ENCODE results near the gene NDUFB6.

- TF ChIP-seq, protein P1, sequence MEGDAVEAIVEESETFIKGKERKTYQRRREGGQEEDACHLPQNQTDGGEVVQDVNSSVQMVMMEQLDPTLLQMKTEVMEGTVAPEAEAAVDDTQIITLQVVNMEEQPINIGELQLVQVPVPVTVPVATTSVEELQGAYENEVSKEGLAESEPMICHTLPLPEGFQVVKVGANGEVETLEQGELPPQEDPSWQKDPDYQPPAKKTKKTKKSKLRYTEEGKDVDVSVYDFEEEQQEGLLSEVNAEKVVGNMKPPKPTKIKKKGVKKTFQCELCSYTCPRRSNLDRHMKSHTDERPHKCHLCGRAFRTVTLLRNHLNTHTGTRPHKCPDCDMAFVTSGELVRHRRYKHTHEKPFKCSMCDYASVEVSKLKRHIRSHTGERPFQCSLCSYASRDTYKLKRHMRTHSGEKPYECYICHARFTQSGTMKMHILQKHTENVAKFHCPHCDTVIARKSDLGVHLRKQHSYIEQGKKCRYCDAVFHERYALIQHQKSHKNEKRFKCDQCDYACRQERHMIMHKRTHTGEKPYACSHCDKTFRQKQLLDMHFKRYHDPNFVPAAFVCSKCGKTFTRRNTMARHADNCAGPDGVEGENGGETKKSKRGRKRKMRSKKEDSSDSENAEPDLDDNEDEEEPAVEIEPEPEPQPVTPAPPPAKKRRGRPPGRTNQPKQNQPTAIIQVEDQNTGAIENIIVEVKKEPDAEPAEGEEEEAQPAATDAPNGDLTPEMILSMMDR (IDR thresholded peaks at IDR 0.05; ENCODE audit: low read depth, low read length, poor library complexity, severe bottlenecking), result peak; percentile 2
- TF ChIP-seq EZH2phosphoT487 (IDR thresholded peaks at IDR 0.05; ENCODE audit: borderline replicate concordance, low read length), result no peak
These were observed 46.3 kb downstream of the NDUFB6 start for GRCh38 chr9:32526707-32527048.
